Measurements from ENCODE around the gene KRCC1.
"Not testable (repeated sequence)": the region's sequence is repeated elsewhere in the genome, so short reads cannot be mapped to it uniquely, and the experiment has no call there.

Gene KRCC1

GRCh38 chr2:87994304-87994850 lies 61.2 kb downstream of the KRCC1 start:
- not testable (repeated sequence) for DNase-seq

GRCh38 chr2:87992569-87992968 lies 63.0 kb downstream of the KRCC1 start:
- DNase-seq = not testable (repeated sequence)

GRCh38 chr2:87987473-87987872 lies 68.1 kb downstream of the KRCC1 start:
- DNase-seq = not testable (repeated sequence)

DNA sequence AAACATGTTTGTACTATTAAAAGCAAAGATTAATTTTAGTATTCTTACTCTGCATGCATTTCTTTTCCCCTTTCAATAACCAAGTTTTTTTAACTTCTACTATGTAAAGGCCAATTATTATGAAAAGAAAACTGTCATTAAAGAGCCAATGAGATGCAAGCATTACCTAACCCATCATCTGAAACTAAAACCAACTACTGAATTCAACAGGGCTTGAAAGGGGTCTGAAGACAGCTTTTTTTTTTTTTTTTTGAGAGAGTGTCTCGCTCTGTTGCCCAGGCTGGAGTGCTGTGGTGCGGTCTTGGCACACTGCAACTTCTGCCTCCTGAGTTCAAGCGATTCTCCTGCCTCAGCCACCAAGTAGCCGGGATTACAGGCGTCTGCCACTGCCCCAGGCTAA lies 69.7 kb downstream of the KRCC1 start:
- not testable (repeated sequence) for DNase-seq

- not testable (repeated sequence) for DNase-seq
These were observed 74.4 kb downstream of the KRCC1 start for GRCh38 chr2:87981182-87981581.

Measured in GF-D8 (cell line).